ENCODE data around the gene TEX19. TPM values are rescaled to one million over a fixed set of nuclear protein-coding genes. Genes with fewer than 3 reads are reported as not detected.

The TEX19 gene
- total and polyA plus RNA-seq, 10 of the 15 experiments (the other 5 are each of a cell fraction or from before 2014, with no cell fraction given): 0.03 to 0.32 (median 0.13) TPM; not detected in 3

GRCh38 chr17:82396601-82397435 is 37.8 kb downstream of the TEX19 start (continued):
- TF ChIP-seq, protein P1, sequence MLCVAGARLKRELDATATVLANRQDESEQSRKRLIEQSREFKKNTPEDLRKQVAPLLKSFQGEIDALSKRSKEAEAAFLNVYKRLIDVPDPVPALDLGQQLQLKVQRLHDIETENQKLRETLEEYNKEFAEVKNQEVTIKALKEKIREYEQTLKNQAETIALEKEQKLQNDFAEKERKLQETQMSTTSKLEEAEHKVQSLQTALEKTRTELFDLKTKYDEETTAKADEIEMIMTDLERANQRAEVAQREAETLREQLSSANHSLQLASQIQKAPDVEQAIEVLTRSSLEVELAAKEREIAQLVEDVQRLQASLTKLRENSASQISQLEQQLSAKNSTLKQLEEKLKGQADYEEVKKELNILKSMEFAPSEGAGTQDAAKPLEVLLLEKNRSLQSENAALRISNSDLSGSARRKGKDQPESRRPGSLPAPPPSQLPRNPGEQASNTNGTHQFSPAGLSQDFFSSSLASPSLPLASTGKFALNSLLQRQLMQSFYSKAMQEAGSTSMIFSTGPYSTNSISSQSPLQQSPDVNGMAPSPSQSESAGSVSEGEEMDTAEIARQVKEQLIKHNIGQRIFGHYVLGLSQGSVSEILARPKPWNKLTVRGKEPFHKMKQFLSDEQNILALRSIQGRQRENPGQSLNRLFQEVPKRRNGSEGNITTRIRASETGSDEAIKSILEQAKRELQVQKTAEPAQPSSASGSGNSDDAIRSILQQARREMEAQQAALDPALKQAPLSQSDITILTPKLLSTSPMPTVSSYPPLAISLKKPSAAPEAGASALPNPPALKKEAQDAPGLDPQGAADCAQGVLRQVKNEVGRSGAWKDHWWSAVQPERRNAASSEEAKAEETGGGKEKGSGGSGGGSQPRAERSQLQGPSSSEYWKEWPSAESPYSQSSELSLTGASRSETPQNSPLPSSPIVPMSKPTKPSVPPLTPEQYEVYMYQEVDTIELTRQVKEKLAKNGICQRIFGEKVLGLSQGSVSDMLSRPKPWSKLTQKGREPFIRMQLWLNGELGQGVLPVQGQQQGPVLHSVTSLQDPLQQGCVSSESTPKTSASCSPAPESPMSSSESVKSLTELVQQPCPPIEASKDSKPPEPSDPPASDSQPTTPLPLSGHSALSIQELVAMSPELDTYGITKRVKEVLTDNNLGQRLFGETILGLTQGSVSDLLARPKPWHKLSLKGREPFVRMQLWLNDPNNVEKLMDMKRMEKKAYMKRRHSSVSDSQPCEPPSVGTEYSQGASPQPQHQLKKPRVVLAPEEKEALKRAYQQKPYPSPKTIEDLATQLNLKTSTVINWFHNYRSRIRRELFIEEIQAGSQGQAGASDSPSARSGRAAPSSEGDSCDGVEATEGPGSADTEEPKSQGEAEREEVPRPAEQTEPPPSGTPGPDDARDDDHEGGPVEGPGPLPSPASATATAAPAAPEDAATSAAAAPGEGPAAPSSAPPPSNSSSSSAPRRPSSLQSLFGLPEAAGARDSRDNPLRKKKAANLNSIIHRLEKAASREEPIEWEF (IDR thresholded peaks at IDR 0.05; ENCODE audit: insufficient replicate concordance, low read depth, low read length): no peak
- no peak for TF ChIP-seq TCF7 (IDR thresholded peaks at IDR 0.05; ENCODE audit: borderline replicate concordance)

DNA sequence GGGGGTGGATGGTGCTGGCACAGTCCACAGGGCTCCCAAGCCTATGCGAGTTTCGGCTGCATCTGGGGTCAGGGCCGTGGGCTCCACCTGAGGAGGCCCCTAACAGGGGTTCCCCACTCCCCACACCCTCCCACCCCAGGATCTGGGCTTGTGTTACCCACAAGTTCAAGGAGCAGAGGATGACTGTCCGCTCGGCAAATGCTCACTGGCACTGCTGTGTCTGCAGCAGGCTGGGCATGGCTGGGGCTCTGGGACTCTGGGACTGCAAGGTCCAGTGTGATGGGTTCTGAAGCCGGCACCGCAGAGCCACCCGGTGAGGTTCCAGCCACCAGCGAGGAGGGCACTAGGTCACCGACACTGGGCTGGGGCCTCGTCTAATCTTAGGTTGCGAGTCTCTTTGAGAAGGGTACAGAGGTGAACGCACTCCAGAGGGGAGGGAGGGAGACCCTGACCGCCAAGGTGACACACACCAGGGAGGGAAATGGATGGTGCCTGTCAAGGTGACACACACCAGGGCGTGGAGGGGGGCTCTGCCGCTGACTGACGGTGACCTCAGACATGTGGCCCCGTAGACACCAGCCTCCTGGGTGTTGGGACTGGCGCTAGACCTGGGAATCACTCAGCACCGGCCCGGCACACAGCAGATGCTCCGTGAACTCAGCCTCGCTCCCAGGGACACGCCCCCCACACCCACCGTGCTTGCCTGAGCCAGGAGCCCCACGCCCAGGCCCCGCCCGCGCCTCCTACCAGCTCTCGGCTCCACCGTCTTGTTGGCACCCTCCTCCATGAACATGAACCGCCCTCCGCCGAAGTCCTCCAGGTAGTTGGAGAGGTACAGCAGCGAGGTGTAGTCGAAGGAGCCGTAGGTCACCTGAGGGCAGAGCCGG is 38.6 kb downstream of the TEX19 start:
- in situ Hi-C loops (cut with MboI) (no loop called here), intact Hi-C loops (cut with micrococcal nuclease; ENCODE audit: unreplicated experiment) (no loop called here)
- Histone ChIP-seq H3K36me3 (ENCODE audit: control insufficient read depth in 2 of 2, insufficient read depth in 2 of 2, low read length in 1 of 2) (peaks cover 2% of the 10 kb centered on the region in 2 experiments; a peak in 2 of 4 replicates), H3K9me3 (replicated peaks; ENCODE audit: control insufficient read depth, insufficient read depth, low read length) (no peaks in the 10 kb centered on the region), H3K79me2 (ENCODE audit: control insufficient read depth, insufficient read depth, low read length) (no peaks in the 10 kb centered on the region), H3K27ac (ENCODE audit: control insufficient read depth, insufficient read depth) (no peak overlapping the region), H3K4me3 (no peak overlapping the region), H3K4me1 (ENCODE audit: control insufficient read depth, insufficient read depth, low read length) (peaks cover 4% of the 10 kb centered on the region; the same call in 1 of the 2 replicates), H3K4me2 (ENCODE audit: control insufficient read depth, insufficient read depth) (no peak overlapping the region), H3K9ac (ENCODE audit: control insufficient read depth, insufficient read depth, low read length) (no peak overlapping the region), H3K27me3 (replicated peaks in 1 of 2; ENCODE audit: control insufficient read depth in 2 of 2, insufficient read depth in 2 of 2, low read length in 1 of 2) (no peaks in the 10 kb centered on the region), H4K20me1 (ENCODE audit: control insufficient read depth, insufficient read depth) (no peaks in the 10 kb centered on the region), H2AFZ (ENCODE audit: control insufficient read depth, low read depth, low read length) (no peak overlapping the region)
- FAIRE-seq (no peak), DNase-seq (ENCODE audit: low read depth, low spot score) (no peak), ATAC-seq (no peak)
- CTCF ChIA-PET: no interaction called here
- RAD21 ChIA-PET (ENCODE audit: unreplicated experiment): no interaction called here
- 94% methylated on average over 37 of the region's 38 CpGs for WGBS (ENCODE audit: insufficient coverage, insufficient replicate concordance, low lambda C conversion rate, missing lambda C conversion rate)
- BruUV-seq (replicated peaks): no TSS peak
- SMC1A ChIA-PET (ENCODE audit: uncharacterized antibody, unreplicated experiment): no interaction called here
- POLR2A ChIA-PET: no interaction called here
- TF ChIP-seq TAF1 (IDR thresholded peaks at IDR 0.05; ENCODE audit: borderline replicate concordance, low read depth, low read length) (no peak), HDGF (IDR thresholded peaks at IDR 0.05) (no peak), ZNF622 (IDR thresholded peaks at IDR 0.05) (no peak)
